Measurements from ENCODE around the gene ADIPOR1. TPM values are rescaled to one million over a fixed set of nuclear protein-coding genes. Genes with fewer than 3 reads are reported as not detected.
"Not testable (repeated sequence)": the region's sequence is repeated elsewhere in the genome, so short reads cannot be mapped to it uniquely, and the experiment has no call there.

ADIPOR1 gene, protein sequence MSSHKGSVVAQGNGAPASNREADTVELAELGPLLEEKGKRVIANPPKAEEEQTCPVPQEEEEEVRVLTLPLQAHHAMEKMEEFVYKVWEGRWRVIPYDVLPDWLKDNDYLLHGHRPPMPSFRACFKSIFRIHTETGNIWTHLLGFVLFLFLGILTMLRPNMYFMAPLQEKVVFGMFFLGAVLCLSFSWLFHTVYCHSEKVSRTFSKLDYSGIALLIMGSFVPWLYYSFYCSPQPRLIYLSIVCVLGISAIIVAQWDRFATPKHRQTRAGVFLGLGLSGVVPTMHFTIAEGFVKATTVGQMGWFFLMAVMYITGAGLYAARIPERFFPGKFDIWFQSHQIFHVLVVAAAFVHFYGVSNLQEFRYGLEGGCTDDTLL
- total RNA-seq (2021) (79.1 and 81.4 TPM in 2 replicates), Bru-seq, nascent RNA (percentile 86 among the genes with signal in this experiment), BruChase-seq, experiment 1, labeled RNA remaining after a 2-hour chase (percentile 79 among the genes with signal in this experiment), BruChase-seq, experiment 2, labeled RNA remaining after a 6-hour chase (percentile 90 among the genes with signal in this experiment)
- long read RNA-seq, transcript ADIPOR1-201 (8 exons, 2,177 nt), result major isoform, 354 of 409 reads
- long read RNA-seq, partial matches to known transcripts, result 12 of 409 reads
- long read RNA-seq, other reads (novel, unspliced or antisense), result 42 of 409 reads

GRCh38 chr1:202957733-202958543 lies at the start of gene ADIPOR1:
Gene ADIPOR1, minus strand, starts transcription at chr1:202958312. Its CDS starts 7,242 bp downstream, at chr1:202951070.
- BruUV-seq (replicated peaks), result no TSS peak
- TF ChIP-seq CTCF (conservative IDR thresholded peaks at IDR 0.05; ENCODE audit: low read depth, low read length) (no peak), EZH2 (IDR thresholded peaks at IDR 0.05; ENCODE audit: borderline replicate concordance, low read depth, low read length, poor library complexity, severe bottlenecking) (no peak)
- peak within 1 kb of the TSS; percentile 99 for H3K4me3 ChIP-seq (ENCODE audit: low read depth, low read length, poor library complexity, severe bottlenecking)
- POLR2A ChIA-PET (ENCODE audit: low non-redundant PET), result no interaction called here
- peak; percentile 91 for DNase-seq (ENCODE audit: low spot score)
- intact Hi-C loops (cut with micrococcal nuclease; ENCODE audit: unreplicated experiment), result no loop called here
- H3K27ac ChIP-seq (ENCODE audit: low read depth, low read length, poor library complexity, severe bottlenecking), result peak within 1 kb of the TSS; percentile 97
- CTCF ChIA-PET, result no interaction called here
- peaks cover 13% of the 10 kb centered on the region for H3K4me1 ChIP-seq (ENCODE audit: insufficient read depth, low read length, poor library complexity, severe bottlenecking)
- peaks cover 5% of the 10 kb centered on the region for H3K36me3 ChIP-seq (ENCODE audit: insufficient read depth, low read length, poor library complexity, severe bottlenecking)
- H3K9me3 ChIP-seq (ENCODE audit: low read depth, low read length, poor library complexity, severe bottlenecking), result no peaks in the 10 kb centered on the region
- no peaks in the 10 kb centered on the region for H3K27me3 ChIP-seq (replicated peaks; ENCODE audit: insufficient read depth, low read depth, low read length, poor library complexity)

- H3K4me1 ChIP-seq (ENCODE audit: insufficient read depth, low read length, poor library complexity, severe bottlenecking), result peaks cover 13% of the 10 kb centered on the region
- H3K9me3 ChIP-seq (ENCODE audit: low read depth, low read length, poor library complexity, severe bottlenecking), result no peaks in the 10 kb centered on the region
- peak; percentile 98 for DNase-seq (ENCODE audit: low spot score)
- peak within 1 kb of the TSS; percentile 97 for H3K4me3 ChIP-seq (ENCODE audit: low read depth, low read length, poor library complexity, severe bottlenecking)
- no TSS peak for BruUV-seq (replicated peaks)
- ChIA-PET CTCF (interaction anchor here (0.6 kb wide), 1 partner anchor 215 kb away, joined by 3 read pairs; no protein-coding TSS in a partner anchor), POLR2A (ENCODE audit: low non-redundant PET) (interaction anchor here (0.6 to 1.0 kb wide), 3 partner anchors 80 to 132 kb away, joined by 3 to 8 read pairs (median 6); no protein-coding TSS in a partner anchor)
- H3K27ac ChIP-seq (ENCODE audit: low read depth, low read length, poor library complexity, severe bottlenecking), result peak within 1 kb of the TSS; percentile 90
- intact Hi-C loops (cut with micrococcal nuclease; ENCODE audit: unreplicated experiment), result loop anchor here (5.0 to 10.0 kb wide), 2 partner anchors 80 to 662 kb away; partner anchors contain the start of genes KLHL12, PPP1R12B and UBE2T
- H3K27me3 ChIP-seq (replicated peaks; ENCODE audit: insufficient read depth, low read depth, low read length, poor library complexity), result no peaks in the 10 kb centered on the region
- H3K36me3 ChIP-seq (ENCODE audit: insufficient read depth, low read length, poor library complexity, severe bottlenecking), result peaks cover 35% of the 10 kb centered on the region
- TF ChIP-seq CTCF (conservative IDR thresholded peaks at IDR 0.05; ENCODE audit: low read depth, low read length), result no peak
- TF ChIP-seq EZH2 (IDR thresholded peaks at IDR 0.05; ENCODE audit: borderline replicate concordance, low read depth, low read length, poor library complexity, severe bottlenecking), result no peak
Measured at GRCh38 chr1:203006948-203007871, 49.1 kb upstream of the ADIPOR1 start, which contains the start of gene TMEM183A. Gene TMEM183A, plus strand, starts transcription at chr1:203007374. Its CDS starts 92 bp downstream, at chr1:203007466.

GRCh38 chr1:203005395-203006142 lies 47.5 kb upstream of the ADIPOR1 start:
- CTCF ChIA-PET; DNase-seq (ENCODE audit: low spot score); H3K27ac ChIP-seq (ENCODE audit: low read depth, low read length, poor library complexity, severe bottlenecking); H3K4me3 ChIP-seq (ENCODE audit: low read depth, low read length, poor library complexity, severe bottlenecking); BruUV-seq (replicated peaks); POLR2A ChIA-PET (ENCODE audit: low non-redundant PET); H3K9me3 ChIP-seq (ENCODE audit: low read depth, low read length, poor library complexity, severe bottlenecking); H3K27me3 ChIP-seq (replicated peaks; ENCODE audit: insufficient read depth, low read depth, low read length, poor library complexity): not testable (repeated sequence)
- intact Hi-C loops (cut with micrococcal nuclease; ENCODE audit: unreplicated experiment), result loop anchor here (5.0 to 10.0 kb wide), 2 partner anchors 78 to 661 kb away; partner anchors contain the start of genes KLHL12, PPP1R12B and UBE2T
- peaks cover 19% of the 10 kb centered on the region for H3K36me3 ChIP-seq (ENCODE audit: insufficient read depth, low read length, poor library complexity, severe bottlenecking)
- H3K4me1 ChIP-seq (ENCODE audit: insufficient read depth, low read length, poor library complexity, severe bottlenecking), result peaks cover 13% of the 10 kb centered on the region
